H9 (cell line): ENCODE measurements around the gene KCNN2. TPM values are rescaled to one million over a fixed set of nuclear protein-coding genes. Genes with fewer than 3 reads are reported as not detected.
A peak's percentile ranks its signal among the peaks of the same experiment; 100 is the strongest.

Source experiments
- DNase-seq: peaks from one replicate; pipeline ENCODE4 v3.0.0-alpha.2; 2017
- H2AFZ ChIP-seq: one replicate; pipeline ENCODE4 v1.6.1; 2013; ENCODE audit warnings: mild to moderate bottlenecking, low read length, control low read depth, moderate library complexity
- H2AK5ac ChIP-seq: 2 replicates; pipeline ENCODE4 v1.6.1; 2013; ENCODE audit warnings: low read length, control low read depth, mixed read lengths; ENCODE audit not compliant: insufficient read length
- H2BK120ac ChIP-seq: one replicate; pipeline ENCODE4 v1.6.1; 2013; ENCODE audit warnings: low read depth, mild to moderate bottlenecking, low read length, control low read depth, inconsistent platforms; ENCODE audit not compliant: poor library complexity, severe bottlenecking
- H2BK12ac ChIP-seq: 2 replicates; pipeline ENCODE4 v1.6.1; 2013; ENCODE audit warnings: low read length, control low read depth, mixed read lengths, low read depth; ENCODE audit not compliant: insufficient read length
- H2BK15ac ChIP-seq: 2 replicates; pipeline ENCODE4 v1.6.1; 2013; ENCODE audit warnings: low read depth, low read length, control low read depth
- H2BK20ac ChIP-seq: one replicate; pipeline ENCODE4 v1.6.1; 2013; ENCODE audit warnings: low read depth, mild to moderate bottlenecking, low read length, control low read depth, inconsistent platforms; ENCODE audit not compliant: poor library complexity, severe bottlenecking
- H2BK5ac ChIP-seq: 2 replicates; pipeline ENCODE4 v1.6.1; 2013; ENCODE audit warnings: low read length, control low read depth, mixed read lengths; ENCODE audit not compliant: insufficient read length
- H3K14ac ChIP-seq: 2 replicates; pipeline ENCODE4 v1.6.1; 2013; ENCODE audit warnings: low read length, control low read depth; ENCODE audit not compliant: insufficient read depth
- H3K18ac ChIP-seq: 2 replicates; pipeline ENCODE4 v1.6.1; 2013; ENCODE audit warnings: low read depth, mild to moderate bottlenecking, mixed read lengths, low read length, control low read depth; ENCODE audit not compliant: insufficient read length
- H3K23ac ChIP-seq: 2 replicates; pipeline ENCODE4 v1.6.1; 2013; ENCODE audit warnings: low read length, control low read depth, mixed read lengths, low read depth; ENCODE audit not compliant: insufficient read length
- H3K23me2 ChIP-seq: 2 replicates; pipeline ENCODE4 v1.6.1; 2013; ENCODE audit warnings: low read depth, mild to moderate bottlenecking, mixed read lengths, low read length, control low read depth; ENCODE audit not compliant: insufficient read length, poor library complexity, severe bottlenecking
- H3K27ac ChIP-seq: 2 replicates; pipeline ENCODE4 v1.5.1; 2013; ENCODE audit warnings: low read length, control low read depth, mixed read lengths, low read depth; ENCODE audit not compliant: insufficient read length
- H3K27me3 ChIP-seq: 2 replicates; pipeline ENCODE4 v1.6.1; 2013; ENCODE audit warnings: low read length, control low read depth, inconsistent platforms; ENCODE audit not compliant: insufficient read depth
- H3K4ac ChIP-seq: 2 replicates; pipeline ENCODE4 v1.6.1; 2013; ENCODE audit warnings: low read depth, mild to moderate bottlenecking, control low read depth, inconsistent platforms, low read length, moderate library complexity
- H3K4me1 ChIP-seq: 2 replicates; pipeline ENCODE4 v1.6.1; 2013; ENCODE audit warnings: low read length, control low read depth, inconsistent platforms; ENCODE audit not compliant: insufficient read depth
- H3K4me2 ChIP-seq: 2 replicates; pipeline ENCODE4 v1.6.1; 2013; ENCODE audit warnings: low read length, control low read depth, mixed read lengths; ENCODE audit not compliant: insufficient read length, insufficient read depth
- H3K56ac ChIP-seq: 2 replicates; pipeline ENCODE4 v1.6.1; 2013; ENCODE audit warnings: low read depth, mild to moderate bottlenecking, mixed read lengths, low read length, control low read depth; ENCODE audit not compliant: insufficient read length
- H3K79me1 ChIP-seq: 2 replicates; pipeline ENCODE4 v1.6.1; 2013; ENCODE audit warnings: low read depth, mild to moderate bottlenecking, moderate library complexity, low read length, control low read depth, inconsistent platforms; ENCODE audit not compliant: insufficient read depth, poor library complexity, severe bottlenecking
- H3K79me2 ChIP-seq: 2 replicates; pipeline ENCODE4 v1.6.1; 2013; ENCODE audit warnings: low read length, control low read depth, inconsistent platforms; ENCODE audit not compliant: insufficient read depth
- H3K9ac ChIP-seq: 2 replicates; pipeline ENCODE4 v1.6.1; 2013; ENCODE audit warnings: low read length, control low read depth, mixed read lengths; ENCODE audit not compliant: insufficient read length; ENCODE audit errors: extremely low read depth
- H3K9me3 ChIP-seq: one replicate; pipeline ENCODE4 v1.6.1; 2013; ENCODE audit warnings: low read depth, low read length, inconsistent platforms; ENCODE audit not compliant: control insufficient read depth
- H3T11ph ChIP-seq: one replicate; pipeline ENCODE4 v1.6.1; 2013; ENCODE audit warnings: mild to moderate bottlenecking, low read length, control low read depth, inconsistent platforms
- H4K20me1 ChIP-seq: one replicate; pipeline ENCODE4 v1.6.1; 2013; ENCODE audit not compliant: control insufficient read depth, insufficient read length, insufficient read depth
- H4K5ac ChIP-seq: 2 replicates; pipeline ENCODE4 v1.6.1; 2013; ENCODE audit warnings: low read depth, mild to moderate bottlenecking, mixed read lengths, low read length, control low read depth; ENCODE audit not compliant: insufficient read length
- H4K8ac ChIP-seq: replicated peaks from 2 replicates; pipeline ENCODE4 v1.6.1; 2013; ENCODE audit warnings: low read length, control low read depth, mixed read lengths, low read depth; ENCODE audit not compliant: insufficient read length
- H4K91ac ChIP-seq: 2 replicates; pipeline ENCODE4 v1.6.1; 2013; ENCODE audit warnings: low read depth, mild to moderate bottlenecking, moderate library complexity, mixed read lengths, low read length, control low read depth; ENCODE audit not compliant: insufficient read length
- H3K27ac Mint-ChIP-seq, 3 experiments: 2 replicates in 2 of 3; 3 replicates in 1 of 3; pipeline ENCODE4 v1.8.0; 2020 to 2021; ENCODE audit warnings: mixed read lengths in 3 of 3, mild to moderate bottlenecking in 1 of 3, moderate library complexity in 1 of 3
- H3K27me3 Mint-ChIP-seq: 2 replicates; pipeline ENCODE4 v1.8.0; 2021; ENCODE audit warnings: low read depth, mild to moderate bottlenecking, moderate library complexity, mixed read lengths
- H3K36me3 Mint-ChIP-seq, 3 experiments: 2 replicates in 2 of 3; 3 replicates in 1 of 3; pipeline ENCODE4 v1.8.0; 2020 to 2021; ENCODE audit warnings: low read depth in 3 of 3, mixed read lengths in 3 of 3; ENCODE audit not compliant: insufficient read depth in 1 of 3
- H3K4me1 Mint-ChIP-seq, 2 experiments: 2 replicates each; pipeline ENCODE4 v1.8.0; 2020; ENCODE audit warnings: mixed read lengths in 2 of 2
- H3K4me3 Mint-ChIP-seq, 2 experiments: 2 replicates in 1 of 2; 3 replicates in 1 of 2; pipeline ENCODE4 v1.8.0; 2020 to 2021; ENCODE audit warnings: mild to moderate bottlenecking in 2 of 2, mixed read lengths in 2 of 2, moderate library complexity in 1 of 2
- H3K9me3 Mint-ChIP-seq, 2 experiments: 2 replicates in 1 of 2; 3 replicates in 1 of 2; pipeline ENCODE4 v1.8.0; 2020; ENCODE audit warnings: mild to moderate bottlenecking in 2 of 2, mixed read lengths in 2 of 2, moderate library complexity in 1 of 2
- CTCF ChIP-seq: fragments of 200-600 bp; sonication (generic); conservative IDR thresholded peaks from 3 replicates; pipeline ENCODE4 v1.8.0; 2021; ENCODE audit warnings: antibody characterized with exemption, mild to moderate bottlenecking
- WGBS: extraction: QIAGEN DNeasy Blood & Tissue Kit; methylation state at CpG from one replicate; pipeline ENCODE4 v1.1.7; 2013; ENCODE audit warnings: missing lambda C conversion rate, low lambda C conversion rate, mixed read lengths; ENCODE audit not compliant: insufficient read length; ENCODE audit errors: extremely low coverage; 5-methylcytosine and 5-hydroxymethylcytosine counted together
- total RNA-seq: library from RNA; stranded (reverse); gene quantifications from 2 replicates; pipeline ENCODE4 v1.2.1, GENCODE V29; 2021

The KCNN2 gene
- total RNA-seq, 1 experiment from 2014 or later, result 21.0 TPM

GRCh38 chr5:114450437-114450836, 88.6 kb downstream of the KCNN2 start:
- Mint-ChIP-seq H3K27ac (no peak overlapping the region; a peak in 1 of 7 replicates), H3K36me3 (no peaks in the 10 kb centered on the region; a peak in 2 of 7 replicates), H3K27me3 (no peaks in the 10 kb centered on the region), H3K9me3 (no peaks in the 10 kb centered on the region), H3K4me1 (peaks cover 42 to 55% of the 10 kb centered on the region in 2 experiments), H3K4me3 (0 out of 5 replicates have a peak overlapping the region, but pooled peaks of 1 of the 2 experiments have one; percentile 33)
- Histone ChIP-seq H2BK120ac (no peak overlapping the region), H4K5ac (no peak overlapping the region), H3K79me1 (no peaks in the 10 kb centered on the region), H3K9ac (no peak overlapping the region), H3K4me1 (peaks cover 5% of the 10 kb centered on the region; the same call in 1 of the 2 replicates), H3K79me2 (peaks cover 1% of the 10 kb centered on the region; the same call in 1 of the 2 replicates), H3K56ac (no peak overlapping the region), H2BK15ac (no peak overlapping the region), H2BK20ac (no peak overlapping the region), H3K4me2 (no peak overlapping the region), H4K8ac (no peak overlapping the region), H3K23me2 (no peaks in the 10 kb centered on the region), H3T11ph (no peak overlapping the region), H3K18ac (no peak overlapping the region), H3K9me3 (no peaks in the 10 kb centered on the region), H2BK12ac (no peak overlapping the region), H3K27ac (no peak overlapping the region), H2AFZ (no peak overlapping the region), H2AK5ac (no peak overlapping the region), H3K14ac (no peak overlapping the region), H3K23ac (no peak overlapping the region), H3K27me3 (no peaks in the 10 kb centered on the region), H2BK5ac (no peak overlapping the region), H4K20me1 (no peaks in the 10 kb centered on the region), H4K91ac (no peak overlapping the region), H3K4ac (no peak overlapping the region)
- TF ChIP-seq CTCF, result no peak
- no CpG with 5 or more reads among the region's 3 CpGs for WGBS
- DNase-seq, result no peak
